Measurements from ENCODE around the gene WSCD2. TPM values are rescaled to one million over a fixed set of nuclear protein-coding genes. Genes with fewer than 3 reads are reported as not detected.

WSCD2 gene
- total RNA-seq, 1 donor from 2014 or later: 1.7 TPM

DNA sequence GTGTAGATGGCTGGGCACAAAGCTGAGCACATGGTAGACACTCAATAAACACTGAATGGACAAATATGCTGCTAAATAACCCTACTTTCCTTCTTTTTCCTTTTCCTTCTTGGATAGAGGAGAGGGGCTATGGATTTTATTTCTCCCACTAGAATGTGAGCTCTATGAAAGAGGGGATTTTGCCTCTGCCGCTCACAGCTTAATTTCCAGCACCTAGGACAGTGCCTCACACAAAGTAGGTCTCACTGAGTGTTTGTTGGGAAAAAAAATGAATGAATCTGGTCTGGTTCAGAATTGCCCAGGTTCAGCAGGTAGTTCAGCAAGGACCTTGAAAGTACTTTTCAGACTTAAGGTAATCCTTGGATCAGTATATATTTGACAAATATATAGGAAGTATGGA, 65.5 kb downstream of the WSCD2 start:
- Histone ChIP-seq H3K27ac (no peak overlapping the region), H3K4me3 (no peak overlapping the region), H3K4me1 (no peaks in the 10 kb centered on the region), H3K9me3 (no peaks in the 10 kb centered on the region), H3K27me3 (peaks cover 4% of the 10 kb centered on the region), H3K36me3 (no peaks in the 10 kb centered on the region)
- DNase-seq: no peak
- intact Hi-C loops (cut with DNase I): no loop called here
- TF ChIP-seq CTCF (IDR thresholded peaks at IDR 0.05): no peak
- ATAC-seq: no peak

GRCh38 chr12:108196319-108196718, 67.2 kb downstream of the WSCD2 start:
- Histone ChIP-seq H3K4me1 (no peaks in the 10 kb centered on the region), H3K4me3 (no peak overlapping the region), H3K27ac (no peak overlapping the region), H3K9me3 (no peaks in the 10 kb centered on the region), H3K27me3 (peaks cover 8% of the 10 kb centered on the region), H3K36me3 (no peaks in the 10 kb centered on the region)
- intact Hi-C loops (cut with DNase I): no loop called here
- DNase-seq (no peak), ATAC-seq (no peak)
- TF ChIP-seq CTCF (IDR thresholded peaks at IDR 0.05): no peak

DNA sequence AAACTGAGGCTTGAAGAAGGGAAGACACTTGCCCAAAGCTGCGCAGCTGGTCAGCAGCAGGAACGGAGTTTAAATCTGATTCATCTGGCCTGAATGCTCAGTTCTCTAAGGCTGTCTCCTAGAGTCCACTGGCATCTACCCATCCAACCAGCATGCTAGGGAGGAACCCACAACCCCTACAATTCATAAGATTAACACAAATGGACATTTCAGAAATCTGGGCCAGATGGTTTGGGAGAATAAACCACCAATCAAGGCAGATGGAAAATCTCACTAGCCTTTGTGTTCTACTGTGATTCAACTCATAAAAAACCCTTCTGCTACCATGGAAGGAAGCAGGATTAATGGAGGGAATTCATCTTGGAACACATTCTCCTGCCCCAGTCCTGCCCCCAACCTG, 67.8 kb downstream of the WSCD2 start:
- DNase-seq: no peak
- peaks cover 14% of the 10 kb centered on the region for H3K27me3 ChIP-seq
- intact Hi-C loops (cut with DNase I): no loop called here
- no peak overlapping the region for H3K27ac ChIP-seq
- H3K36me3 ChIP-seq: no peaks in the 10 kb centered on the region
- H3K9me3 ChIP-seq: no peaks in the 10 kb centered on the region
- no peak for TF ChIP-seq CTCF (IDR thresholded peaks at IDR 0.05)
- no peak for ATAC-seq
- no peak overlapping the region for H3K4me3 ChIP-seq
- no peaks in the 10 kb centered on the region for H3K4me1 ChIP-seq

DNA sequence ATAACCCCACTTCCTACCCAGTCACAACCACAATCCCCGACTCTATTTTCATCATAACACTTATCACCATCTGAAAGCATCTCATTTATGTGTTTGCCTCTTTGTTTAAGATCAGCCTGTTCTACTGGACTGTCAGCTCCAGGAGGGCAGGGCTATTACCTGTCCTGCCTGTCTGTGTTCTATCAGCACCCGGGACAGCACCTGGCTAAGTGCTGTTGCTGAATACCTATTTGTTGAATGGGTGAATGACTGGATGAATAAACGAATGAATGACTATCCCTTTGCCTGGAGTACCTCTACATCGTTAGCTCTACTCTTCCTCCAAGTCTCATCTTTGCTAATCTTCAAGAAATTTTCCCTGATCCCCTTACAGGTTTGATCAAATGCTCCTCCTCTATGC, 69.0 kb downstream of the WSCD2 start:
- Histone ChIP-seq H3K36me3 (no peaks in the 10 kb centered on the region), H3K4me1 (no peaks in the 10 kb centered on the region), H3K27ac (no peak overlapping the region), H3K4me3 (no peak overlapping the region), H3K27me3 (peaks cover 10% of the 10 kb centered on the region), H3K9me3 (no peaks in the 10 kb centered on the region)
- intact Hi-C loops (cut with DNase I): no loop called here
- no peak for DNase-seq
- TF ChIP-seq CTCF (IDR thresholded peaks at IDR 0.05): no peak
- ATAC-seq: no peak

GRCh38 chr12:108199106-108199505, 70.0 kb downstream of the WSCD2 start:
- H3K4me1 ChIP-seq: no peaks in the 10 kb centered on the region
- H3K27ac ChIP-seq: no peak overlapping the region
- TF ChIP-seq CTCF (IDR thresholded peaks at IDR 0.05): no peak
- DNase-seq (no peak), ATAC-seq (no peak)
- H3K36me3 ChIP-seq: no peaks in the 10 kb centered on the region
- H3K9me3 ChIP-seq: no peaks in the 10 kb centered on the region
- H3K27me3 ChIP-seq: peaks cover 10% of the 10 kb centered on the region
- intact Hi-C loops (cut with DNase I): no loop called here
- no peak overlapping the region for H3K4me3 ChIP-seq

GRCh38 chr12:108201808-108202207, 72.7 kb downstream of the WSCD2 start:
- no peak for DNase-seq
- H3K9me3 ChIP-seq: no peaks in the 10 kb centered on the region
- no peak for ATAC-seq
- no peaks in the 10 kb centered on the region for H3K4me1 ChIP-seq
- H3K36me3 ChIP-seq: no peaks in the 10 kb centered on the region
- intact Hi-C loops (cut with DNase I): no loop called here
- no peak overlapping the region for H3K27ac ChIP-seq
- peaks cover 10% of the 10 kb centered on the region for H3K27me3 ChIP-seq
- no peak for TF ChIP-seq CTCF (IDR thresholded peaks at IDR 0.05)
- H3K4me3 ChIP-seq: no peak overlapping the region
